K562 (cell line): ENCODE results near the gene HRAS. TPM values are rescaled to one million over a fixed set of nuclear protein-coding genes. Genes with fewer than 3 reads are reported as not detected.
A peak's percentile ranks its signal among the peaks of the same experiment; 100 is the strongest.

ENCODE experiments used
- GABPA ChIP-seq: fragments of 200-800 bp; sonication (Bioruptor generic); conservative IDR thresholded peaks from 2 replicates; pipeline ENCODE4 v1.6.1; 2016; ENCODE audit warnings: low read depth, missing genetic modification characterization, missing compliant biosample characterization
- LCOR ChIP-seq: sonication (generic); formaldehyde crosslinking; IDR thresholded peaks from 2 replicates; pipeline ENCODE4 v1.8.0; 2022; ENCODE audit warnings: mild to moderate bottlenecking, missing genetic modification reagents
- MCM5 ChIP-seq: fragments of 450-650 bp; IDR thresholded peaks from 2 replicates; pipeline ENCODE4 v1.6.1; 2016; ENCODE audit warnings: low read depth
- NONO ChIP-seq, 2 experiments: fragments of 200-400 bp in 1 of 2; fragments of 450-650 bp in 1 of 2; formaldehyde crosslinking in 1 of 2; IDR thresholded peaks; 2 replicates each; pipeline ENCODE4 v1.6.1; 2017; ENCODE audit warnings: low read depth in 2 of 2, mild to moderate bottlenecking in 2 of 2, moderate library complexity in 2 of 2, low read length in 1 of 2
- OTX1 ChIP-seq: fragments of 450-650 bp; formaldehyde crosslinking; IDR thresholded peaks from 2 replicates; pipeline ENCODE4 v1.4.0; 2022; ENCODE audit warnings: mild to moderate bottlenecking
- PCBP2 ChIP-seq: fragments of 200-400 bp; formaldehyde crosslinking; IDR thresholded peaks from 2 replicates; pipeline ENCODE4 v1.6.1; 2018; ENCODE audit warnings: low read length, low read depth, mild to moderate bottlenecking, moderate library complexity; ENCODE audit not compliant: poor library complexity, severe bottlenecking
- PHTF2 ChIP-seq: fragments of 250-450 bp; sonication (Bioruptor Pico); IDR thresholded peaks from 2 replicates; pipeline ENCODE4 v1.5.0; 2021; ENCODE audit warnings: mild to moderate bottlenecking
- RAD51 ChIP-seq: fragments of 450-650 bp; IDR thresholded peaks from 2 replicates; pipeline ENCODE4 v1.7.1; 2016; ENCODE audit warnings: low read depth, mild to moderate bottlenecking, borderline replicate concordance
- RFX1 ChIP-seq: fragments of 450-650 bp; IDR thresholded peaks from 2 replicates; pipeline ENCODE4 v1.6.1; 2016; ENCODE audit warnings: mild to moderate bottlenecking, moderate library complexity
- SMARCC2 ChIP-seq: fragments of 450-650 bp; IDR thresholded peaks from 2 replicates; pipeline ENCODE4 v1.6.1; 2017; ENCODE audit warnings: antibody characterized with exemption, moderate library complexity, mild to moderate bottlenecking, low read depth
- SP1 ChIP-seq: sonication (generic); formaldehyde crosslinking; IDR thresholded peaks from 2 replicates; pipeline ENCODE4 v1.8.1; 2022; ENCODE audit warnings: mild to moderate bottlenecking, missing genetic modification reagents
- TAF1 ChIP-seq: IDR thresholded peaks from 2 replicates; pipeline ENCODE4 v1.6.1; 2011; ENCODE audit warnings: mild to moderate bottlenecking, low read length, moderate library complexity; ENCODE audit not compliant: insufficient read depth, control insufficient read depth, severe bottlenecking; ENCODE audit errors: extremely low read depth
- TEAD2 ChIP-seq: fragments of 450-650 bp; IDR thresholded peaks from 2 replicates; pipeline ENCODE4 v1.6.1; 2016; ENCODE audit warnings: missing genetic modification characterization, control low read depth, missing compliant biosample characterization
- ZKSCAN1 ChIP-seq: fragments of 150-350 bp; IDR thresholded peaks from 2 replicates; pipeline ENCODE4 v1.6.1; 2016; ENCODE audit warnings: low read depth, low read length
- ZNF41 ChIP-seq: fragments of 250-450 bp; sonication (Bioruptor Pico); conservative IDR thresholded peaks from 2 replicates; pipeline ENCODE4 v1.4.0; 2020; ENCODE audit warnings: mild to moderate bottlenecking
- ZNF75A ChIP-seq: fragments of 450-650 bp; formaldehyde crosslinking; IDR thresholded peaks from 2 replicates; pipeline ENCODE4 v1.4.0; 2020; ENCODE audit warnings: mild to moderate bottlenecking
- polyA plus RNA-seq, 8 experiments: library from polyadenylated mRNA; depleted of rRNA in 4 of 8; stranded (reverse) in 5 of 8; unstranded in 3 of 8; fragments of >200 nt; fragmentation: Nextera tagmentation in 2 of 8; fragmentation: Illumina TruSeq in 1 of 8; extraction: Ambion mirVana in 2 of 8; extraction: Trizol in 1 of 8; gene quantifications; 2 replicates each; pipeline versions ENCODE4 v1.2.1 to v1.2.3, GENCODE V29; 2011 to 2014; ENCODE audit warnings: inconsistent platforms in 1 of 8, missing spikeins in 1 of 8
- total RNA-seq, 7 experiments: library from RNA; depleted of rRNA in 6 of 7; stranded (reverse); fragments of >200 nt in 6 of 7; fragmentation: Illumina TruSeq in 2 of 7; extraction: Trizol in 2 of 7; gene quantifications; 2 replicates each; pipeline versions ENCODE4 v1.2.1 to v1.2.3, GENCODE V29; 2011 to 2021; ENCODE audit warnings: low replicate concordance in 1 of 7
- TF ChIP-seq, protein P1 (sequence below): fragments of 200-400 bp; formaldehyde crosslinking; IDR thresholded peaks from 2 replicates; pipeline ENCODE4 v1.6.1; 2017; ENCODE audit warnings: mild to moderate bottlenecking, low read depth, low read length, moderate library complexity
- TF ChIP-seq, protein P2 (sequence below): fragments of 450-650 bp; formaldehyde crosslinking; IDR thresholded peaks from 2 replicates; pipeline ENCODE4 v1.4.0; 2022; ENCODE audit warnings: missing genetic modification characterization
- TF ChIP-seq, protein P3 (sequence below): sonication (generic); formaldehyde crosslinking; IDR thresholded peaks from 2 replicates; pipeline ENCODE4 v1.8.1; 2022; ENCODE audit warnings: missing genetic modification reagents
- TF ChIP-seq, protein P4 (sequence below): IDR thresholded peaks from 3 replicates; pipeline ENCODE4 v1.6.1; 2011; ENCODE audit warnings: borderline replicate concordance, mild to moderate bottlenecking; ENCODE audit not compliant: insufficient read length, insufficient read depth

The HRAS gene
- total and polyA plus RNA-seq, 9 of the 15 experiments (the other 6 are each of a cell fraction or from before 2014, with no cell fraction given) = 2.8 to 73.5 (median 29.6) TPM

DNA sequence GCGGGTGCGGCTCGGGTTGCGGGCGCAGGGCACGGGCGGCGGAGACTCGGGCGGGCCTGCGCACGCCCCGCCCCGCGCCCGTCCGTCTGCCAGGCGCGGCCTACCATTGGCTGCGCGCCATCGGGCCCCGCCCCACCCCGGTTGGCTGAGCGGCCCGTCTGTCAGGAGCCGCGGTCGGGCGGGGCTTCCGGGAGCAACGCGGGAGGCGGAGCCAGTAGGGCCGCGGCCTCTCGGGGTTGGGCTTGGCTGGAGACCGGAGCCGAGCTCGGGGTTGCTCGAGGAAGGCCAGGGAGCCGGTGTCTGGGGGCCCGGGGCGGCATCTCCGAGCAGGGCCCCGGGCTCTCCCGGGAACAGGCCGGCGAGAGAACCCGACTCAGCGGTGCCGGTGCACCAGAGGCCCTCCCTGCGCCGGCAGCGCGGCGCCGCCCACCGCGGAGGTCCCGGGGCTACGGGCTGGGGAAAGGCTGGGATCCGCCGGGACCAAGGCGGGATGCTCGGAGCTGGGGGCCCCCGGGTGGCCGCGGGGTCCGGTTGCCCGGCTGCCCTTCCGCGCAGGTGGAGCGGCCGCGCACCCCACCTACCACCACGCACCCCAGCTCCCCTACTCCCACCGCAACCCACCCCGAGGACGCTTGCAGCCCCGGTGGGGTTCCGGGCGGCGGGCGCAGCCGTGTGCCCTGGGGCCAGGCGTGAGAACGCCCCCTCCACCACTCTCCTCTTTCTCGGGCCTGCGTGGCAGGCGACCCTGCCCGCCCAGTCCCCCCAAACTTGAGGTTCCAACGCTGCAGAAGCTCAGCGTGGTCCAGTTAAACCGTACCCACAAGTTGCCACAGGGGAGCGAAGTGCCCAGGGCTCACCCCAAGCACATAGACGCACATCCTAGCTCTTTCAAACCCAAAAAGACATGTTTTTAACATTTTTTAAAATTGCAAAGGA is at the start of gene HRAS (continued):
- TF ChIP-seq TEAD2 (tag) (no peak), GABPA (tag) (peak; percentile 94), PCBP2 (no peak), SP1 (CRISPR knock-in tag) (no peak), ZKSCAN1 (no peak), MCM5 (no peak), ZNF75A (CRISPR knock-in tag) (no peak), TAF1 (peak; percentile 61), PHTF2 (CRISPR knock-in tag) (no peak), RFX1 (no peak), RAD51 (no peak), OTX1 (no peak), SMARCC2 (no peak), ZNF41 (CRISPR knock-in tag) (no peak), LCOR (CRISPR knock-in tag) (no peak), NONO (IDR thresholded peaks at IDR 0.05; ENCODE audit: low read depth in 2 of 2, low read length in 1 of 2) (peak in 1 of 2 experiments; percentile 73; a peak in 2 of 4 replicates)
- TF ChIP-seq, protein P1, sequence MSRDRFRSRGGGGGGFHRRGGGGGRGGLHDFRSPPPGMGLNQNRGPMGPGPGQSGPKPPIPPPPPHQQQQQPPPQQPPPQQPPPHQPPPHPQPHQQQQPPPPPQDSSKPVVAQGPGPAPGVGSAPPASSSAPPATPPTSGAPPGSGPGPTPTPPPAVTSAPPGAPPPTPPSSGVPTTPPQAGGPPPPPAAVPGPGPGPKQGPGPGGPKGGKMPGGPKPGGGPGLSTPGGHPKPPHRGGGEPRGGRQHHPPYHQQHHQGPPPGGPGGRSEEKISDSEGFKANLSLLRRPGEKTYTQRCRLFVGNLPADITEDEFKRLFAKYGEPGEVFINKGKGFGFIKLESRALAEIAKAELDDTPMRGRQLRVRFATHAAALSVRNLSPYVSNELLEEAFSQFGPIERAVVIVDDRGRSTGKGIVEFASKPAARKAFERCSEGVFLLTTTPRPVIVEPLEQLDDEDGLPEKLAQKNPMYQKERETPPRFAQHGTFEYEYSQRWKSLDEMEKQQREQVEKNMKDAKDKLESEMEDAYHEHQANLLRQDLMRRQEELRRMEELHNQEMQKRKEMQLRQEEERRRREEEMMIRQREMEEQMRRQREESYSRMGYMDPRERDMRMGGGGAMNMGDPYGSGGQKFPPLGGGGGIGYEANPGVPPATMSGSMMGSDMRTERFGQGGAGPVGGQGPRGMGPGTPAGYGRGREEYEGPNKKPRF = no peak
- TF ChIP-seq, protein P2, sequence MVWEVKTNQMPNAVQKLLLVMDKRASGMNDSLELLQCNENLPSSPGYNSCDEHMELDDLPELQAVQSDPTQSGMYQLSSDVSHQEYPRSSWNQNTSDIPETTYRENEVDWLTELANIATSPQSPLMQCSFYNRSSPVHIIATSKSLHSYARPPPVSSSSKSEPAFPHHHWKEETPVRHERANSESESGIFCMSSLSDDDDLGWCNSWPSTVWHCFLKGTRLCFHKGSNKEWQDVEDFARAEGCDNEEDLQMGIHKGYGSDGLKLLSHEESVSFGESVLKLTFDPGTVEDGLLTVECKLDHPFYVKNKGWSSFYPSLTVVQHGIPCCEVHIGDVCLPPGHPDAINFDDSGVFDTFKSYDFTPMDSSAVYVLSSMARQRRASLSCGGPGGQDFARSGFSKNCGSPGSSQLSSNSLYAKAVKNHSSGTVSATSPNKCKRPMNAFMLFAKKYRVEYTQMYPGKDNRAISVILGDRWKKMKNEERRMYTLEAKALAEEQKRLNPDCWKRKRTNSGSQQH (CRISPR knock-in tag) = no peak
- TF ChIP-seq, protein P3, sequence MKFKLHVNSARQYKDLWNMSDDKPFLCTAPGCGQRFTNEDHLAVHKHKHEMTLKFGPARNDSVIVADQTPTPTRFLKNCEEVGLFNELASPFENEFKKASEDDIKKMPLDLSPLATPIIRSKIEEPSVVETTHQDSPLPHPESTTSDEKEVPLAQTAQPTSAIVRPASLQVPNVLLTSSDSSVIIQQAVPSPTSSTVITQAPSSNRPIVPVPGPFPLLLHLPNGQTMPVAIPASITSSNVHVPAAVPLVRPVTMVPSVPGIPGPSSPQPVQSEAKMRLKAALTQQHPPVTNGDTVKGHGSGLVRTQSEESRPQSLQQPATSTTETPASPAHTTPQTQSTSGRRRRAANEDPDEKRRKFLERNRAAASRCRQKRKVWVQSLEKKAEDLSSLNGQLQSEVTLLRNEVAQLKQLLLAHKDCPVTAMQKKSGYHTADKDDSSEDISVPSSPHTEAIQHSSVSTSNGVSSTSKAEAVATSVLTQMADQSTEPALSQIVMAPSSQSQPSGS = no peak
- TF ChIP-seq, protein P4, sequence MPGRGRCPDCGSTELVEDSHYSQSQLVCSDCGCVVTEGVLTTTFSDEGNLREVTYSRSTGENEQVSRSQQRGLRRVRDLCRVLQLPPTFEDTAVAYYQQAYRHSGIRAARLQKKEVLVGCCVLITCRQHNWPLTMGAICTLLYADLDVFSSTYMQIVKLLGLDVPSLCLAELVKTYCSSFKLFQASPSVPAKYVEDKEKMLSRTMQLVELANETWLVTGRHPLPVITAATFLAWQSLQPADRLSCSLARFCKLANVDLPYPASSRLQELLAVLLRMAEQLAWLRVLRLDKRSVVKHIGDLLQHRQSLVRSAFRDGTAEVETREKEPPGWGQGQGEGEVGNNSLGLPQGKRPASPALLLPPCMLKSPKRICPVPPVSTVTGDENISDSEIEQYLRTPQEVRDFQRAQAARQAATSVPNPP = no peak
